Measurements from ENCODE around the gene ZNF335. TPM values are rescaled to one million over a fixed set of nuclear protein-coding genes. Genes with fewer than 3 reads are reported as not detected.
"Not testable (repeated sequence)": the region's sequence is repeated elsewhere in the genome, so short reads cannot be mapped to it uniquely, and the experiment has no call there.

Gene ZNF335
- total RNA-seq, 2 donors from 2014 or later: 12.6 to 13.7 TPM

DNA sequence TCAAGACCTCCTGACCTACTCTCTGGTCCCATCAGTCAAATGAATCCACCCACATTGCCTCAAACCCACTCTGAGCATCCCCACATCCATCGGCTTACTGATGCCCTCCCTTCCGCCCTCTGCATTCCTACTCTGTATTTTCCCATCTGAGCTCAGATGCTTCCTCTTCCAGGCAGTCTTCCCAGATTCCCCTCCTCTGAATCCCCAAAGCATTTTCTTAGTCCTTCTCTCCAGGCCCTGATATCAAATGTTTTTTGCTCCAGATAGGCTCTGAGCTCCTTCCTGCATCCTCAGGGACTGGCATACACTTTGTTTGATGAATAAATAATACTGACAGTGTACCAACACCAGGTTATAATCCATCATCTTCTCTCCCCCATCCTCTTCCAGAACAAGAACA, 63.9 kb downstream of the ZNF335 start:
- no peak for DNase-seq (ENCODE audit: low spot score)
- intact Hi-C loops (cut with DNase I): no loop called here

DNA sequence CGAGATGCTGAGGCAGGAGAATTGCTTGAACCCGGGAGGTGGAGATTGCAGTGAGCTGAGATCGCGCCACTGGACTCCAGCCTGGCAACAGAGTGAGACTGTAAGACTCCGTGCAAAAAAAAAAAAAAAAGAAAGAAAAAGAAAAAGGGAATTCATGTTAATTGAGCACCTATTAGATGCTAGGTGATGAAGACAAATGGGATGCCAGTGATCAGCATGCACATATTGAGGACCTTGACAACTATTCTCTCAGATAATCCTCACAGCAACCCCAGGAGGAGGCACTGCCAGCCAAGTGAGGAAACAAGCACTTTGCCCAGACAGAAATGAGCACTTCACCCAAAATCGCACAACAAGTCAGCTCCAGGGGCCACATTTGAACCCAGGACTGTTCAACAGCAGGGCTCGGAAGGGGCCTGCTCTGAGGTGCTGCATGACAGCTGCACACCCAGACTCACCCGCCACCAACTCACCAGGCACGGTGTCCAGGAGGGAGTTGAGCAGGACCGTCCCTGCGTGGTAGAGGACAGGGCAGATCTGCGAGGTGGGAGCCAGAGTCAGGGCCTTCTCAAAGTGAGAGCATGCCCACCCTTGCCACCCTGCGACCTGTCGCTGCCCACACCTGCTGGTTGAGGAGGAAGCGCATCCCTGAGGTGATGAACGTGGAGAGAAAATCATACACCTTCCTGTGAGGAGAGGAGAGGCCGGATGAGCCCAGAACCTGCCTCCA, 64.6 kb downstream of the ZNF335 start:
- intact Hi-C loops (cut with DNase I): loop anchor here in 1 of 2 donors (1.0 kb wide), 1 partner anchor 30 kb away; no protein-coding TSS in a partner anchor
- no peak for DNase-seq (ENCODE audit: low spot score)

DNA sequence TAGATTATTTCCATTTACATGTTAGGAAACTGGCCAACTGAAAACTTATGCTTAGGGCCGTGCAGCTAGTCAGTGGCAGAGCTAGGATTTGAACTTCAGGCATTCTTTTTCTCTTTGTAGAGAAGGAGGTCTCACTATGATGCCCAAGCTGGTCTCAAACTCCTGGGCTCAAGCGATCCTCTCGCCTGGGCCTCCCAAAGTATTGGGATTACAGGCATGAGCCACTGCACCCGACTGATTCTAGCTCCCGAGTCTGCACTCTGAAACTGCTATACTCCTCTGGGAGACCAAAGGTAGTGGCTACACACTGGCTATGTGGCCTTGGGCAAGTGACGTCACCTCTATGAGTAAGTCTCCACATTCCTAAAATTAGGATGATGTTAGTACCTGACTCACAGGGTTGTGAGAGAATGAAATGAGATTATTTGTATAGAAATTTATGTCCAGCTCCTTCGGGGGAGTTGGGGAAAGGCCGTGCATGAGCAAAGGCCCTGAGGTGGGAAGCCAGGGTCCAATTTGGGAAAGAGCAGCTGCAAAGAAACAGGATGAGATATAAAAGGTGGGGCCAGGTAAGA, 66.4 kb downstream of the ZNF335 start:
- intact Hi-C loops (cut with DNase I): no loop called here
- DNase-seq (ENCODE audit: low spot score): no peak

DNA sequence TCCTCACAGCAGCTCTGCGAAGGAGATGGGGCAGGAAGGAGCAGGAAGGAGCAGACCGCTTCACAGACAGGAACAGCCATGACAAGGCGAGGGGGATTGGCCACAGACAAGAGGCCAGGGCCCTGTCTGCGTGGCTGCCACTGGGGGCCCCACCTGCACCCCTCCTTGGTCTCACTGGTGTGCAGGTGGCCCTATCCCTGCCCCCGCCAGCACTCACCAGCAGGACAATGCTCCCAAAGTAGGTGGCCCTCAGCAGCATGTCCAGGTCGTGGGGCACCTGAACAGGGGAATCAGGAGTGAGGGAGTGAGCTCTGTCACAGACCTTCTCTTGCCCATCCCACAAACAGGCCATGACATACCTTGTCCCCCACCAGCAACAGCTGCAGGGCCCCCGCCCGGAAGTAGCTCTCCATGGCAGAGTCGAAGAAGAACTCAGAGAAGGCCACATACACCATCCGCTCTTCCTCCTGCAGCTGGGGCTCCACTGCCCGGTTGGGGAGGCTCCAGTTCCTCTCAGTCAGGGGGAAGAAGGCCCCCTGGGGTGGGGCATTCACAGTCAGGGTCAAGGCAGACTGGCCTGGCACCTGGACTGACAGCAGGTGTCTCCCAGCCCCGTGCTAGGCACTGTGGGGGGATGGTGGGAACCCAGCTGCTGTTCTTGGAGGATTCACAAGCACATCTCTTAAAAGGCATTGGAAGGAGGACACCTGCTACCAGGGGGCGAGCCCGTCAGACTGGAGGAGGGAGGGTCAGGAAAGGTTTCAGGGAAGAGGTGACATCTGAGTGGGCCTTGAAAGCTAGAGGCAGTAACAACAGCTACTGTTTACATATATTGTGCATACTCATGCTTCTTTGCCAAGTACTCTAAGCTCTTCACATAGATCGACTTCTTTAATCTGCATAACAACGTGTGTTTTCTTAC, 67.2 kb downstream of the ZNF335 start:
- intact Hi-C loops (cut with DNase I): no loop called here
- DNase-seq (ENCODE audit: low spot score): no peak

DNA sequence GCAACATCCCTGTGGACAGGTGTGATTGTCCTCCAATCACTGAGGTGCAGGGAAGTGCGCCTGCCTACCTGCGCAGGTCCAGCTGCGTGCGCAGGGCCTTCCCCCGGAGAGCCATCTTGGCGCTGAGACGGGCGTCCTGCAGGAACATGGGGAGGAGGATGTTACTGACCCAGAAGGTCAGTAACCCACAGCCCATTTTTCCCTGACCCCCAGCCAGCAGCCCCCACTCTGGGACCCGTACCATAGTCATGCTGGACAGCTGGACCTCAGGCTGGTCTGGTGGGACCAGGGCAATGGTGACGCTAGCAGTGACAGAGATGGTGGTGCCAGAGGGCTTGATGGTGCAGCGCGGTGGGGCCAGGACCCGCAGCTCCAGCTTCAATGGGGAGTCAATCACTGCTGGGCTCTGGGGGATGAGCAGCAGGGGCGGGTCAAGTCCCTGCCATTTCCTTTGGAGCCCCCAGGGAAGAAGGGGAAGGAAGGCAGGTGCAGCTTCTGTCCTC, 69.8 kb downstream of the ZNF335 start:
- intact Hi-C loops (cut with DNase I): no loop called here
- DNase-seq (ENCODE audit: low spot score): no peak

DNA sequence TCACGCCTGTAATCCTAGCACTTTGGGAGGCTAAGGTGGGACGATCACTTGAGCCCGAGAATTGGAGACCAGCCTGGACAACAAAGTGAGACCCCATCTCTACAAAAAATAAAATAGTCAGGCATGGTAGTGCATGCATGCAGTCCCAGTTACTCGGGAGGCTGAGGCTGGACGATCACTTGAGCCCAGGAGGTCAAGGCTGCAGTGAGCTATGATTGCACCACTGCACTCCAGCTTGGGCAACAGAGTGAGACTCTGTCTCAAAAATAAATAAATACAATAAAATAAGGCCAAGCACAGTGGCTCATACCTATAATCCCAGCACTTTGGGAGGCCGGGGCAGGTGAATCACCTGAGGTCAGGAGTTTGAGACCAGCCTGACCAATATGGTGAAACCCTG, 70.7 kb downstream of the ZNF335 start:
- DNase-seq (ENCODE audit: low spot score); intact Hi-C loops (cut with DNase I): not testable (repeated sequence)

DNA sequence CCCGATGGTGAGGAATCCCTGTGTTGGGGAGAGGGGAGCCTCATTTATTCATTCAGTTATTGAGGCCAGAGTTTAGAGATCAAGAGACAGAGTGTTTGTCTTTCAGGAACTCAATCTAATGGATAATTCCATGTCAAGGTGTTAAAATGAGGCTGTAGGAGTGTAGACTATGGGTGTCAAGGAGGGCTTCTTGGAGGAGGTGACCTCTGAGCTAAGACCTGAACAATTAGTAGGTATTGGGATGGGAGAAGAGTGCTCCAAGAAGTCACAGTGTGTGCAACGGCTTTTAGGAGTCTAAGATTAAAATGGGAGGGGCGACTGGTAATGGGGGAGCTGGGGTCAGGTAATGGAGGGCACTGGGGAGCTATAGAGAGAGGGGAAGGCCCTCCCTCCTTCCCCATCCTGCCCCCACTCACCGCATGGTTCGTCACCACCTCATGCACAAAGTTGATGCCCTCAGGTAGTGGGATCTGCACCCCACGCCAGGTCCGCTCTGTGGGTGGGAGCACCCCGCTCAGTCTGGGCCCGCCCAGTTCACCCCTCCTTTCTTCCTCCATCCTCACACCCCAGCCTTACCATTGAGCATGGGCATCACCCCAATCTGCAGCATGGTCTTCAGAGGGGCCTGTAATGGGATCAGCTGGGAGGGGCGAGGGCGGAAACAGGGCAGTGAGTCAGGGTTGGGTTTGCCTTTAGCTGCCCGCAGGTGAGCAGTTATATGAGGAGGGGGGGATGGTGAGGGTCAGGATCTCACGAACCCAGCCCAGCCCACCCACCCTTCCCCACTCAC, 72.8 kb downstream of the ZNF335 start:
- intact Hi-C loops (cut with DNase I): no loop called here
- DNase-seq (ENCODE audit: low spot score): no peak

Other genes starting within 250 kb of the ZNF335 start
- gene SPINT4, start 249.9 kb downstream of the ZNF335 start, total RNA-seq: not detected
- gene WFDC3, start 180.3 kb downstream of the ZNF335 start, total RNA-seq: 1 to 10 TPM in 1 of 2 donors, not detected in 1; 4.7 TPM
- 10 to 100 TPM; 20.3 to 23.7 TPM for gene DNTTIP1, start 180.2 kb downstream of the ZNF335 start, total RNA-seq
- under 1 TPM in 1 of 2 donors, not detected in 1; 0.79 TPM for gene UBE2C, start 159.6 kb downstream of the ZNF335 start, total RNA-seq
- gene TNNC2, start 144.9 kb downstream of the ZNF335 start, total RNA-seq: under 1 TPM; 0.48 to 0.60 TPM
- 10 to 100 TPM; 35.8 to 55.4 TPM for gene SNX21, start 138.4 kb downstream of the ZNF335 start, total RNA-seq
- 10 to 100 TPM; 12.2 to 14.1 TPM for gene ACOT8, start 114.8 kb downstream of the ZNF335 start, total RNA-seq
- 1 to 10 TPM; 2.3 to 2.5 TPM for gene ZSWIM3, start 114.6 kb downstream of the ZNF335 start, total RNA-seq
- 1 to 10 TPM; 6.5 to 7.0 TPM for gene ZSWIM1, start 91.0 kb downstream of the ZNF335 start, total RNA-seq
- gene SPATA25, start 84.6 kb downstream of the ZNF335 start, total RNA-seq: 1 to 10 TPM in 1 of 2 donors, under 1 TPM in 1; 1.00 to 9.6 TPM
- 10 to 100 TPM; 10.0 to 35.4 TPM for gene NEURL2, start 81.0 kb downstream of the ZNF335 start, total RNA-seq
- 100 to 1,000 TPM in 1 of 2 donors, 10 to 100 TPM in 1; 81.2 to 112 TPM for gene CTSA, start 80.9 kb downstream of the ZNF335 start, total RNA-seq
- 100 to 1,000 TPM; 134 to 689 TPM for gene PLTP, start 60.0 kb downstream of the ZNF335 start, total RNA-seq
- 10 to 100 TPM; 27.3 to 35.7 TPM for gene PCIF1, start 37.5 kb downstream of the ZNF335 start, total RNA-seq
- gene MMP9, start 36.7 kb upstream of the ZNF335 start, total RNA-seq: 10 to 100 TPM in 1 of 2 donors, 1 to 10 TPM in 1; 2.2 to 16.6 TPM
- under 1 TPM in 1 of 2 donors, not detected in 1; 0.48 TPM for gene SLC12A5, start 57.0 kb upstream of the ZNF335 start, total RNA-seq
- gene NCOA5, start 117.8 kb upstream of the ZNF335 start, total RNA-seq: 10 to 100 TPM; 18.7 to 20.4 TPM
- 10 to 100 TPM in 1 of 2 donors, 1 to 10 TPM in 1; 9.6 to 11.3 TPM for gene CD40, start 146.1 kb upstream of the ZNF335 start, total RNA-seq

All from posterior vena cava (tissue), 2 donors.